ENCODE measurements around the gene DCLRE1B. TPM values are rescaled to one million over a fixed set of nuclear protein-coding genes. Genes with fewer than 3 reads are reported as not detected.

The DCLRE1B gene
- total and polyA plus RNA-seq, 8 donors = 0.68 to 2.7 (median 1.3) TPM

DNA sequence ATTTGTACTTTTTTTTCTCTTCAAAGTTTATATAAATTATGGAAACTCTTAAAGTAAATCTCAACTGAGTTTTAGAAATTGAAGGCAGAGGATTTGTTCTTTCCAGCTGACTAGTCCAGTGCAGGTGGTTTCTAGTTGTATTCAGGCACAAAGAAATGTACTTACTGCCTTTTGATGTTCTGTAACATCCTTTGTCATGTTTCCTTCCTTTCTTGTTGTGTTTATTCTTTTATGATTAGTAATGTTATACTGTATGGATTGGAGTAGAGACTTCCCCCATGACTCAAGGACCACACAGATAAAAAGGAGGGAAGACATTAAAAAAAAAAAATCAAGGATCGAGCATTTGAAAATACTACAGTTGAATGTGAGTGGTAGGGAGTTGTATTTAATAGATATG lies 32.0 kb downstream of the DCLRE1B start:
- WGBS, 2 donors = 79 to 89% methylated on average over 1 of the region's 1 CpG
- H3K9me3 ChIP-seq = no peaks in the 10 kb centered on the region
- peaks cover 0 to 3% (median 0%) of the 10 kb centered on the region in 3 donors for H3K36me3 ChIP-seq
- H3K4me3 ChIP-seq = no peak overlapping the region
- H3K27me3 ChIP-seq = no peaks in the 10 kb centered on the region
- DNase-seq = no peak
- TF ChIP-seq, protein P1, sequence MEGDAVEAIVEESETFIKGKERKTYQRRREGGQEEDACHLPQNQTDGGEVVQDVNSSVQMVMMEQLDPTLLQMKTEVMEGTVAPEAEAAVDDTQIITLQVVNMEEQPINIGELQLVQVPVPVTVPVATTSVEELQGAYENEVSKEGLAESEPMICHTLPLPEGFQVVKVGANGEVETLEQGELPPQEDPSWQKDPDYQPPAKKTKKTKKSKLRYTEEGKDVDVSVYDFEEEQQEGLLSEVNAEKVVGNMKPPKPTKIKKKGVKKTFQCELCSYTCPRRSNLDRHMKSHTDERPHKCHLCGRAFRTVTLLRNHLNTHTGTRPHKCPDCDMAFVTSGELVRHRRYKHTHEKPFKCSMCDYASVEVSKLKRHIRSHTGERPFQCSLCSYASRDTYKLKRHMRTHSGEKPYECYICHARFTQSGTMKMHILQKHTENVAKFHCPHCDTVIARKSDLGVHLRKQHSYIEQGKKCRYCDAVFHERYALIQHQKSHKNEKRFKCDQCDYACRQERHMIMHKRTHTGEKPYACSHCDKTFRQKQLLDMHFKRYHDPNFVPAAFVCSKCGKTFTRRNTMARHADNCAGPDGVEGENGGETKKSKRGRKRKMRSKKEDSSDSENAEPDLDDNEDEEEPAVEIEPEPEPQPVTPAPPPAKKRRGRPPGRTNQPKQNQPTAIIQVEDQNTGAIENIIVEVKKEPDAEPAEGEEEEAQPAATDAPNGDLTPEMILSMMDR (IDR thresholded peaks at IDR 0.05) = no peak
- ATAC-seq = no peak
- FAIRE-seq = no peak
- peaks cover 20 to 32% (median 24%) of the 10 kb centered on the region in 3 donors for H3K4me1 ChIP-seq
- intact Hi-C loops (cut with DNase I) = no loop called here
- H3K27ac ChIP-seq = no peak overlapping the region

DNA sequence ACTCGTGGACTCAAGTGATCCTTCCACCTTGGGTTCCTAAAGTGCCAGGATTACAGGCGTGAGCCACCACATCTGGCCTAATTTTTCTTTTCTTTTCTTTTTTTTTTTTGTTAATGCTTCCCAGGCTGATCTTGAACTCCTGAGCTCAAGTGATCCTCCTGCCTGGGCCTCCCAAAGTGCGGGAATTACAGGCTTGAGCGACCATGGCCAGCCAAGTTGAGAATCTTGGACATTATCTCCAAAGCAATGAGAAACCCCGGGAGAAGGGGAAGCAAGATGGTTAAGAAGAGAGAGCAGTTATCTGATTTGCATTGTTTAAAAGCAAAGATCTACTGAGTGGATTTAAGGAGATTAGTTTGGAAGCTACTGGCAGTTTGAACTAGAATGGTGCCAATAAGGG lies 33.1 kb downstream of the DCLRE1B start:
- no peaks in the 10 kb centered on the region for H3K9me3 ChIP-seq
- intact Hi-C loops (cut with DNase I) = no loop called here
- WGBS, 2 donors = 72 to 78% methylated on average over 5 of the region's 5 CpGs
- no peak for DNase-seq
- H3K27me3 ChIP-seq = no peaks in the 10 kb centered on the region
- peaks cover 9 to 22% (median 17%) of the 10 kb centered on the region in 3 donors for H3K4me1 ChIP-seq
- FAIRE-seq = no peak
- no peak overlapping the region for H3K27ac ChIP-seq
- H3K4me3 ChIP-seq = no peak overlapping the region
- no peak for ATAC-seq
- H3K36me3 ChIP-seq = peaks cover 0 to 3% (median 0%) of the 10 kb centered on the region in 3 donors
- TF ChIP-seq, protein P1 (IDR thresholded peaks at IDR 0.05) = no peak

DNA sequence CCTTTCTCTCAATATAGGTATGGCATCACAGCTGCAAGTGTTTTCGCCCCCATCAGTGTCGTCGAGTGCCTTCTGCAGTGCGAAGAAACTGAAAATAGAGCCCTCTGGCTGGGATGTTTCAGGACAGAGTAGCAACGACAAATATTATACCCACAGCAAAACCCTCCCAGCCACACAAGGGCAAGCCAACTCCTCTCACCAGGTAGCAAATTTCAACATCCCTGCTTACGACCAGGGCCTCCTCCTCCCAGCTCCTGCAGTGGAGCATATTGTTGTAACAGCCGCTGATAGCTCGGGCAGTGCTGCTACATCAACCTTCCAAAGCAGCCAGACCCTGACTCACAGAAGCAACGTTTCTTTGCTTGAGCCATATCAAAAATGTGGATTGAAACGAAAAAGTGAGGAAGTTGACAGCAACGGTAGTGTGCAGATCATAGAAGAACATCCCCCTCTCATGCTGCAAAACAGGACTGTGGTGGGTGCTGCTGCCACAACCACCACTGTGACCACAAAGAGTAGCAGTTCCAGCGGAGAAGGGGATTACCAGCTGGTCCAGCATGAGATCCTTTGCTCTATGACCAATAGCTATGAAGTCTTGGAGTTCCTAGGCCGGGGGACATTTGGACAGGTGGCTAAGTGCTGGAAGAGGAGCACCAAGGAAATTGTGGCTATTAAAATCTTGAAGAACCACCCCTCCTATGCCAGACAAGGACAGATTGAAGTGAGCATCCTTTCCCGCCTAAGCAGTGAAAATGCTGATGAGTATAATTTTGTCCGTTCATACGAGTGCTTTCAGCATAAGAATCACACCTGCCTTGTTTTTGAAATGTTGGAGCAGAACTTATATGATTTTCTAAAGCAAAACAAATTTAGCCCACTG lies 35.5 kb downstream of the DCLRE1B start:
- Histone ChIP-seq H3K4me3 (no peak overlapping the region), H3K9me3 (no peaks in the 10 kb centered on the region), H3K4me1 (peaks cover 0 to 8% (median 3%) of the 10 kb centered on the region in 3 donors), H3K27ac (no peak overlapping the region), H3K27me3 (no peaks in the 10 kb centered on the region), H3K36me3 (peaks cover 0 to 3% (median 0%) of the 10 kb centered on the region in 3 donors)
- TF ChIP-seq, protein P1 (IDR thresholded peaks at IDR 0.05) = no peak
- DNase-seq (no peak), ATAC-seq (no peak), FAIRE-seq (no peak)
- intact Hi-C loops (cut with DNase I) = no loop called here
- WGBS, 2 donors = 81 to 88% methylated on average over 16 of the region's 16 CpGs

DNA sequence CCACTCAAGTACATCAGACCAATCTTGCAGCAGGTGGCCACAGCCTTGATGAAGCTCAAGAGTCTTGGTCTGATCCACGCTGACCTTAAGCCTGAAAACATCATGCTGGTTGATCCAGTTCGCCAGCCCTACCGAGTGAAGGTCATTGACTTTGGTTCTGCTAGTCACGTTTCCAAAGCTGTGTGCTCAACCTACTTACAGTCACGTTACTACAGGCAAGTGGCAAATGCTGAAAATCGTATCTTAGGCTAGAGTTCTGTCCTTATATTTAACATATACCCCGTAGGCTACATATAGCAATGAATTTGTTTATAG lies 36.1 kb downstream of the DCLRE1B start:
- Histone ChIP-seq H3K36me3 (peaks cover 0 to 3% (median 0%) of the 10 kb centered on the region in 3 donors), H3K4me3 (no peak overlapping the region), H3K27ac (no peak overlapping the region), H3K27me3 (no peaks in the 10 kb centered on the region), H3K4me1 (peaks cover 3 to 9% (median 8%) of the 10 kb centered on the region in 3 donors), H3K9me3 (no peaks in the 10 kb centered on the region)
- intact Hi-C loops (cut with DNase I) = no loop called here
- no peak for FAIRE-seq
- no peak for DNase-seq
- TF ChIP-seq, protein P1 (IDR thresholded peaks at IDR 0.05) = no peak
- peak in 1 of 4 donors; percentile 28 for ATAC-seq
- 49 to 56% methylated on average over 7 of the region's 7 CpGs for WGBS, 2 donors

DNA sequence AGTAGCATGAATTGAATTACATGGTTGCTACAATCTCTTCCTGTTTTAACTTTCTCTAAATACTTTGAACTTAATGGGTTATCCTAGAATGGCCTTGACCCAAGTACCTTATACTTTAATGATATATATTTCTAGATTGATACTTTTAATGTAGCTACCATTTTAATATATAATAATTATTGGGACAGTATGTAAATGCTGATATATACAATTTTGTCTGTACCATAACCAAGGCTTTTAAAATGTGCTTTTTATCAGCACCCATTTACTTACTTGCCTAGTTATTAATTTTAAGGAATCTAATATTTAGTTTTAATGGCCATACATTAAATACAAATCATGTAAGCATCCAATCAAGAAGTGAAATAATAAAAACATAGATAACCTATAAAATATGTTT lies 37.4 kb downstream of the DCLRE1B start:
- Histone ChIP-seq H3K4me1 (peaks cover 13 to 22% (median 20%) of the 10 kb centered on the region in 3 donors), H3K27ac (no peak overlapping the region), H3K4me3 (no peak overlapping the region), H3K36me3 (peaks cover 0 to 3% (median 0%) of the 10 kb centered on the region in 3 donors), H3K27me3 (no peaks in the 10 kb centered on the region), H3K9me3 (no peaks in the 10 kb centered on the region)
- DNase-seq (no peak), FAIRE-seq (no peak), ATAC-seq (no peak)
- TF ChIP-seq, protein P1 (IDR thresholded peaks at IDR 0.05) = no peak
- intact Hi-C loops (cut with DNase I) = no loop called here

All from pancreas (tissue), 10 donors.